Loucy (cell line): Measurements from ENCODE around the gene SIPA1L3.

ENCODE experiments used
- H2AFZ ChIP-seq: fragments of 200-600 bp; sonication (generic); 2 replicates; pipeline ENCODE4 v1.6.0; 2016; ENCODE audit warnings: antibody characterized with exemption, mild to moderate bottlenecking, low read length, moderate library complexity
- H3F3A ChIP-seq: fragments of 200-600 bp; 2 replicates; pipeline ENCODE4 v1.6.0; 2016; ENCODE audit warnings: antibody characterized with exemption, low read depth, mild to moderate bottlenecking
- H3K27me3 ChIP-seq: fragments of 200-600 bp; sonication (generic); 2 replicates; pipeline ENCODE4 v1.6.1; 2014; ENCODE audit warnings: low read length, mild to moderate bottlenecking; ENCODE audit not compliant: insufficient read depth, poor library complexity, severe bottlenecking
- H3K36me3 ChIP-seq: fragments of 200-600 bp; sonication (generic); 2 replicates; pipeline ENCODE4 v1.6.1; 2016; ENCODE audit warnings: low read length; ENCODE audit not compliant: insufficient read depth
- H3K4me1 ChIP-seq: fragments of 200-600 bp; sonication (generic); 2 replicates; pipeline ENCODE4 v1.5.1; 2014; ENCODE audit warnings: low read length, mild to moderate bottlenecking; ENCODE audit not compliant: insufficient read depth, poor library complexity, severe bottlenecking
- H3K4me2 ChIP-seq: fragments of 200-600 bp; sonication (generic); 2 replicates; pipeline ENCODE4 v1.6.0; 2014; ENCODE audit warnings: antibody characterized with exemption, low read length, low read depth, mild to moderate bottlenecking; ENCODE audit not compliant: poor library complexity, severe bottlenecking
- H3K4me3 ChIP-seq: fragments of 200-600 bp; sonication (generic); 2 replicates; pipeline ENCODE4 v1.5.1; 2014; ENCODE audit warnings: low read length, mild to moderate bottlenecking, mixed read lengths; ENCODE audit not compliant: poor library complexity, severe bottlenecking
- H3K79me2 ChIP-seq: fragments of 200-600 bp; sonication (generic); 2 replicates; pipeline ENCODE4 v1.6.1; 2014; ENCODE audit warnings: low read length; ENCODE audit not compliant: insufficient read depth
- H3K9ac ChIP-seq: fragments of 200-600 bp; sonication (generic); 2 replicates; pipeline ENCODE4 v1.6.0; 2014; ENCODE audit warnings: mild to moderate bottlenecking, low read depth, low read length, moderate library complexity; ENCODE audit not compliant: poor library complexity, severe bottlenecking
- H3K9me2 ChIP-seq: fragments of 200-600 bp; sonication (generic); replicated peaks from 2 replicates; pipeline ENCODE4 v1.6.1; 2016; ENCODE audit warnings: low read depth, low read length, mixed read lengths
- H3K9me3 ChIP-seq: fragments of 200-600 bp; sonication (generic); 2 replicates; pipeline ENCODE4 v1.6.1; 2014; ENCODE audit warnings: mild to moderate bottlenecking, antibody characterized with exemption, low read length, low read depth; ENCODE audit not compliant: insufficient read depth
- H4K20me1 ChIP-seq: fragments of 200-600 bp; sonication (generic); 2 replicates; pipeline ENCODE4 v1.6.0; 2014; ENCODE audit warnings: antibody characterized with exemption, low read length, mild to moderate bottlenecking; ENCODE audit not compliant: insufficient read depth, poor library complexity, severe bottlenecking
- EZH2phosphoT487 ChIP-seq: fragments of 200-600 bp; IDR thresholded peaks from 2 replicates; pipeline ENCODE4 v1.6.1; 2018; ENCODE audit warnings: antibody characterized with exemption, mild to moderate bottlenecking, moderate library complexity, borderline replicate concordance
- TF ChIP-seq, protein P1 (sequence below): fragments of 200-600 bp; sonication (generic); conservative IDR thresholded peaks from 2 replicates; pipeline ENCODE4 v1.5.1; 2014; ENCODE audit warnings: mild to moderate bottlenecking, antibody characterized with exemption, low read length

The SIPA1L3 gene

DNA sequence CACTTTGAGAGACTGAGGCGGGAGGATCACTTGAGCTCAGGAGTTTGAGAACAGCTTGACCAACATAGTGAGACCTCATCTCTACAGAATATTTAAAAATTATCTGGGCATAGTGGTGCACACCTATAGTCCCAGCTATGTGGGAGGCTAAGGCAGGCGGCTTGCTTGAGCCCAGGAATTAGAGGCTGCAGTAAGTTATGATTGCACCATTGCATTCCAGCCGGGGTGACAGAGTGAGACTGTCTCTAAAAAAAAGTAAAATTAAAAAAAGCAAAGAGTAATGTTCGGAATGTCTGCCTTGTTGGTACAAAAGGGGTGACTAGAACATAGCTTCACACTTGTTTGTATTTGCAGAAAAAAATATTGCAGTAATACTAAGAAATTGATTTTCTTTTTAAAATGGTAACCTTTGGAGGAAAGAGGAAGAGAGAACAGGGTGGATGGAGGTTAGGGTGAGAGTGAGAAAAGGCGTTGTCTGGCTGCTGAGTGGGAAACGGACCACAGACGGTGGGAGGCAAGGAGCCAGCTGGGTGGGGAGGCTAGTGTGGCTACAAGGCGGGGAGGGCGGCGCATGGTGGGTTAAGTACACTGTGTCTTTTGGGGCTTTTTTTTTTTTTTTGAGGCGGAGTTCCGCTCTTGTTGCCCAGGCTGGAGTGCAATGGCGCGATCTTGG lies 339.0 kb downstream of the SIPA1L3 start:
- Histone ChIP-seq H3K36me3 (no peaks in the 10 kb centered on the region), H4K20me1 (no peaks in the 10 kb centered on the region), H3K9me3 (no peaks in the 10 kb centered on the region), H3K9ac (no peak overlapping the region), H3K4me2 (no peak overlapping the region), H3K4me1 (peaks cover 6% of the 10 kb centered on the region), H3K79me2 (no peaks in the 10 kb centered on the region), H3K27me3 (no peaks in the 10 kb centered on the region), H2AFZ (no peak overlapping the region), H3K9me2 (no peaks in the 10 kb centered on the region), H3K4me3 (no peak overlapping the region), H3F3A (no peaks in the 10 kb centered on the region)
- no peak for TF ChIP-seq EZH2phosphoT487

DNA sequence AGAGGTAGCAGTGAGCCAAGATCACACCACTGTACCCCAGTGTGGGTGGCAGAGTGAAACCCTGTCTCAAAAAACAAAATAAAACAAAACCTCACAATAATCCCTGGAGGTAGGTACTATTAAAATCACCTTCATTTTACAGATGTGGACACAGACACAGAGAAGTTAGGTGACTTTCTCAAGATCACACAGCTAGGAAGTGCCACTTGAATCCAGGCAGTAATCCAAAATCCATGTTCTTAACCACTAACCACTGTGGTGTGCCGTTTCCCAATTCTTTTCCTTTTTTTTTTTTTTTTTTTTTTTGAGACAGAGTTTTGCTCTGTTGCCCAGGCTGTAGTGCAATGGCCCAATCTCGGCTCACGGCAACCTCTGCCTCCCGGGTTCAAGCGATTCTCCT lies 340.1 kb downstream of the SIPA1L3 start:
- Histone ChIP-seq H3K4me3 (no peak overlapping the region), H3K9me2 (no peaks in the 10 kb centered on the region), H3K79me2 (no peaks in the 10 kb centered on the region), H3K4me2 (no peak overlapping the region), H3F3A (no peaks in the 10 kb centered on the region), H3K9ac (no peak overlapping the region), H3K4me1 (peaks cover 18% of the 10 kb centered on the region), H3K27me3 (no peaks in the 10 kb centered on the region), H2AFZ (no peak overlapping the region), H3K9me3 (no peaks in the 10 kb centered on the region), H3K36me3 (no peaks in the 10 kb centered on the region), H4K20me1 (no peaks in the 10 kb centered on the region)
- TF ChIP-seq EZH2phosphoT487 = no peak
- TF ChIP-seq, protein P1, sequence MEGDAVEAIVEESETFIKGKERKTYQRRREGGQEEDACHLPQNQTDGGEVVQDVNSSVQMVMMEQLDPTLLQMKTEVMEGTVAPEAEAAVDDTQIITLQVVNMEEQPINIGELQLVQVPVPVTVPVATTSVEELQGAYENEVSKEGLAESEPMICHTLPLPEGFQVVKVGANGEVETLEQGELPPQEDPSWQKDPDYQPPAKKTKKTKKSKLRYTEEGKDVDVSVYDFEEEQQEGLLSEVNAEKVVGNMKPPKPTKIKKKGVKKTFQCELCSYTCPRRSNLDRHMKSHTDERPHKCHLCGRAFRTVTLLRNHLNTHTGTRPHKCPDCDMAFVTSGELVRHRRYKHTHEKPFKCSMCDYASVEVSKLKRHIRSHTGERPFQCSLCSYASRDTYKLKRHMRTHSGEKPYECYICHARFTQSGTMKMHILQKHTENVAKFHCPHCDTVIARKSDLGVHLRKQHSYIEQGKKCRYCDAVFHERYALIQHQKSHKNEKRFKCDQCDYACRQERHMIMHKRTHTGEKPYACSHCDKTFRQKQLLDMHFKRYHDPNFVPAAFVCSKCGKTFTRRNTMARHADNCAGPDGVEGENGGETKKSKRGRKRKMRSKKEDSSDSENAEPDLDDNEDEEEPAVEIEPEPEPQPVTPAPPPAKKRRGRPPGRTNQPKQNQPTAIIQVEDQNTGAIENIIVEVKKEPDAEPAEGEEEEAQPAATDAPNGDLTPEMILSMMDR = no peak

DNA sequence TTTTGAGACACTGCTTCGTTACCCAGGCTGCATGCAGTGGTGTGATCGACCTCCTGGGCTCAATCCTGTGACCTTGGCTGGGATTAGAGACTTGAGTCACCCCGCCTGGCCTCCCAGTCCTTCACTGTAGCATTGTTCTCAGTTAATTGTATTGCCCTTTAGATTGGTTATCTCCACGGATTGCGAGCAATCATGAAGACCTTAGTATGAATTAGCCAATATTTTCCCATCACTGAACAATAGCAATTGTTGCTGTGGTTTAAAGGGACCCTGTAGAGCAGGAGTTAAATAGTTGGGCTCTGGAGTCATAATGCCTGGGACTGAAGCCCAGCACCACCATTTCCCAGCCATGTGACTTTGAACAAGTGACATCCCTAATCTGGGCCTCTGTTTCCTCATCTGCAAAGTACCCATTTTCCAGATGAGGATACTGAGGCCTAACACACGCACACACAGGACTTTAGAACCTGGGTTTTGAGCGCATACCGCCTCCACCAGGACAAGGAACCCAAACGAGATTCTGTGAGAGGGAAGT lies 340.8 kb downstream of the SIPA1L3 start:
- Histone ChIP-seq H3F3A (no peaks in the 10 kb centered on the region), H3K9me2 (no peaks in the 10 kb centered on the region), H4K20me1 (no peaks in the 10 kb centered on the region), H3K9ac (no peak overlapping the region), H3K9me3 (no peaks in the 10 kb centered on the region), H3K36me3 (no peaks in the 10 kb centered on the region), H3K27me3 (no peaks in the 10 kb centered on the region), H3K4me1 (peaks cover 24% of the 10 kb centered on the region), H3K4me2 (no peak overlapping the region), H2AFZ (no peak overlapping the region), H3K4me3 (no peak overlapping the region), H3K79me2 (no peaks in the 10 kb centered on the region)
- TF ChIP-seq EZH2phosphoT487 = no peak
- TF ChIP-seq, protein P1 = no peak

DNA sequence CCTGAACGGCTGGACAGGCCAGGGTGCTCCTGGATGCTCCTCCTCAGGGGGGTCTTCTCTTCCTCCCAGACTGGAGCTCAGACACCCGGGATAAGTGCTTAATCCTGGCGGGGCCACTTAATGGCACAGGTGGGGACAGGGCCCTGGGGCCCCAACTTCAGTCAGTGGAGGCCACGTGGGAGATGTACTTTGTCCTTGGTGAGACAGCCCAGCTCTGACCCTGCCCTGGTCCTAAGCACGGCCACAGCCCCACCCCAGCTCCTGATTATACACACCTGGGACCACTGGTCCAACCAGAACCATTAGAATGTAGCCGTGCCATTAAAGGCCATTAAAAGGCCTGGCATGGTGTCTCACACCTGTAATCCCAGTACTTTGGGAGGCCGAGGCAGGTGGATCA lies 341.4 kb downstream of the SIPA1L3 start:
- H3K27me3 ChIP-seq = no peaks in the 10 kb centered on the region
- TF ChIP-seq EZH2phosphoT487 = no peak
- TF ChIP-seq, protein P1 = no peak
- no peaks in the 10 kb centered on the region for H3K79me2 ChIP-seq
- no peak overlapping the region for H3K9ac ChIP-seq
- no peaks in the 10 kb centered on the region for H3K9me3 ChIP-seq
- H3K36me3 ChIP-seq = no peaks in the 10 kb centered on the region
- no peak overlapping the region for H3K4me2 ChIP-seq
- no peaks in the 10 kb centered on the region for H3F3A ChIP-seq
- no peak overlapping the region for H3K4me3 ChIP-seq
- no peaks in the 10 kb centered on the region for H3K9me2 ChIP-seq
- H2AFZ ChIP-seq = no peak overlapping the region
- H4K20me1 ChIP-seq = no peaks in the 10 kb centered on the region
- H3K4me1 ChIP-seq = peaks cover 30% of the 10 kb centered on the region
